ENCODE results near the gene TTLL3. TPM values are rescaled to one million over a fixed set of nuclear protein-coding genes. Genes with fewer than 3 reads are reported as not detected.

TTLL3 gene
- total and polyA plus RNA-seq, 2 of the 13 experiments (the other 11 are each of a cell fraction or from before 2014, with no cell fraction given): 9.5 to 51.2 TPM

DNA sequence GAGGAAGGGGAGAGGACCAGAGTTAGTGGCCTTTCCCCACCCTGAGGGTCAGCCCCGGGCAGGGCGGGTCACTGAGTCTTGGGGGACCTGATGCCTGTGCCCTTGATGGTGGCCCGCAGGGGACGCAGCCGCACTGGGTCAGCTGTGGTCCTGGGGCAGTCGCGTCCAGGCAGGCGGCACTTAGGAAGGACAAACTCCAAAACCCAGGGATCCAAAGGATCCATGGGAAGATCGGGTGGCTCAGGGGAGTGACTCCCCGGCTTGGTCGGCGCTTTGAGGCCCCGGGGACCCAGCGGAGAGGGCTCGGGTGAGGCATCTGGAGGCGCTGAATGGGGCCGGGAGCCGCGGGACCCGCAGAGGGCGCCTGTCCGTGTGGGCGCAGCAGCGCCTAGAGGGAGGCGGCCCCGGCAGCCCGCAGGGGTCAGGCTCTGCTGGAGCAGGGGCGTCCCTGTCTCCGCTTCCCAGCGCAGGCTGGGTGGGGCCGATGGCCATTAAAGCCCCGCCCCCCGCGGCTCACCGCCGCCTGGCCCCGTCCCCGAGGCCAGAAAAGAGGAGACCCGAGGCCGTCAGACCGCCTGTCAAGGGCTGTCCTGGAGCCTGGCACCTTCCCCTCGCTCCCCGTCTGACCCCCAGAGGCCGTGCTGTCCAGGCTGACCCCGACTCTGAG, 52.5 kb downstream of the TTLL3 start (continued):
- TF ChIP-seq, protein P1, sequence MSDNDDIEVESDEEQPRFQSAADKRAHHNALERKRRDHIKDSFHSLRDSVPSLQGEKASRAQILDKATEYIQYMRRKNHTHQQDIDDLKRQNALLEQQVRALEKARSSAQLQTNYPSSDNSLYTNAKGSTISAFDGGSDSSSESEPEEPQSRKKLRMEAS (IDR thresholded peaks at IDR 0.05): peak; percentile 49
- TF ChIP-seq RARG (CRISPR knock-in tag; IDR thresholded peaks at IDR 0.05; ENCODE audit: low read depth): no peak
- no peak for TF ChIP-seq ZBTB26 (CRISPR knock-in tag; IDR thresholded peaks at IDR 0.05; ENCODE audit: borderline replicate concordance)
- TF ChIP-seq SP1 (IDR thresholded peaks at IDR 0.05): no peak
- peak; percentile 25; the same call in 1 of the 2 replicates for TF ChIP-seq SP1 (CRISPR knock-in tag; IDR thresholded peaks at IDR 0.05)
- TF ChIP-seq TRIM22 (IDR thresholded peaks at IDR 0.05): no peak
- TF ChIP-seq PCBP2 (optimal IDR thresholded peaks at IDR 0.05; ENCODE audit: low read depth, low read length, poor library complexity, severe bottlenecking): no peak
- TF ChIP-seq ZNF720 (CRISPR knock-in tag; IDR thresholded peaks at IDR 0.05): no peak
- TF ChIP-seq, protein P2, sequence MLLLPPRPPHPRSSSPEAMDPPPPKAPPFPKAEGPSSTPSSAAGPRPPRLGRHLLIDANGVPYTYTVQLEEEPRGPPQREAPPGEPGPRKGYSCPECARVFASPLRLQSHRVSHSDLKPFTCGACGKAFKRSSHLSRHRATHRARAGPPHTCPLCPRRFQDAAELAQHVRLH (CRISPR knock-in tag; IDR thresholded peaks at IDR 0.05; ENCODE audit: borderline replicate concordance, low read depth): peak; percentile 90
- TF ChIP-seq MYC (CRISPR knock-in tag; IDR thresholded peaks at IDR 0.05; ENCODE audit: borderline replicate concordance): peak; percentile 56; the same call in 1 of the 2 replicates
- TF ChIP-seq ZNF724P (CRISPR knock-in tag; IDR thresholded peaks at IDR 0.05; ENCODE audit: borderline replicate concordance): no peak
- TF ChIP-seq NFKBIZ (CRISPR knock-in tag; IDR thresholded peaks at IDR 0.05): no peak
- no peak for TF ChIP-seq ZNF766 (CRISPR knock-in tag; IDR thresholded peaks at IDR 0.05; ENCODE audit: borderline replicate concordance)
- TF ChIP-seq, protein P3, sequence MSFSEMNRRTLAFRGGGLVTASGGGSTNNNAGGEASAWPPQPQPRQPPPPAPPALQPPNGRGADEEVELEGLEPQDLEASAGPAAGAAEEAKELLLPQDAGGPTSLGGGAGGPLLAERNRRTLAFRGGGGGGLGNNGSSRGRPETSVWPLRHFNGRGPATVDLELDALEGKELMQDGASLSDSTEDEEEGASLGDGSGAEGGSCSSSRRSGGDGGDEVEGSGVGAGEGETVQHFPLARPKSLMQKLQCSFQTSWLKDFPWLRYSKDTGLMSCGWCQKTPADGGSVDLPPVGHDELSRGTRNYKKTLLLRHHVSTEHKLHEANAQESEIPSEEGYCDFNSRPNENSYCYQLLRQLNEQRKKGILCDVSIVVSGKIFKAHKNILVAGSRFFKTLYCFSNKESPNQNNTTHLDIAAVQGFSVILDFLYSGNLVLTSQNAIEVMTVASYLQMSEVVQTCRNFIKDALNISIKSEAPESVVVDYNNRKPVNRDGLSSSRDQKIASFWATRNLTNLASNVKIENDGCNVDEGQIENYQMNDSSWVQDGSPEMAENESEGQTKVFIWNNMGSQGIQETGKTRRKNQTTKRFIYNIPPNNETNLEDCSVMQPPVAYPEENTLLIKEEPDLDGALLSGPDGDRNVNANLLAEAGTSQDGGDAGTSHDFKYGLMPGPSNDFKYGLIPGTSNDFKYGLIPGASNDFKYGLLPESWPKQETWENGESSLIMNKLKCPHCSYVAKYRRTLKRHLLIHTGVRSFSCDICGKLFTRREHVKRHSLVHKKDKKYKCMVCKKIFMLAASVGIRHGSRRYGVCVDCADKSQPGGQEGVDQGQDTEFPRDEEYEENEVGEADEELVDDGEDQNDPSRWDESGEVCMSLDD (CRISPR knock-in tag; IDR thresholded peaks at IDR 0.05; ENCODE audit: borderline replicate concordance): 0 out of 2 replicates have a peak, but pooled peaks have one; percentile 22
- TF ChIP-seq, protein P4, sequence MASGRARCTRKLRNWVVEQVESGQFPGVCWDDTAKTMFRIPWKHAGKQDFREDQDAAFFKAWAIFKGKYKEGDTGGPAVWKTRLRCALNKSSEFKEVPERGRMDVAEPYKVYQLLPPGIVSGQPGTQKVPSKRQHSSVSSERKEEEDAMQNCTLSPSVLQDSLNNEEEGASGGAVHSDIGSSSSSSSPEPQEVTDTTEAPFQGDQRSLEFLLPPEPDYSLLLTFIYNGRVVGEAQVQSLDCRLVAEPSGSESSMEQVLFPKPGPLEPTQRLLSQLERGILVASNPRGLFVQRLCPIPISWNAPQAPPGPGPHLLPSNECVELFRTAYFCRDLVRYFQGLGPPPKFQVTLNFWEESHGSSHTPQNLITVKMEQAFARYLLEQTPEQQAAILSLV (CRISPR knock-in tag; IDR thresholded peaks at IDR 0.05; ENCODE audit: borderline replicate concordance): peak; percentile 58; the same call in 1 of the 2 replicates
- peak; percentile 70 for TF ChIP-seq PHF8 (CRISPR knock-in tag; IDR thresholded peaks at IDR 0.05)
- no peak for TF ChIP-seq USF2 (IDR thresholded peaks at IDR 0.05; ENCODE audit: low read depth, low read length)
- no peak for TF ChIP-seq USF2 (CRISPR knock-in tag; IDR thresholded peaks at IDR 0.05; ENCODE audit: borderline replicate concordance)
- TF ChIP-seq GLMP (CRISPR knock-in tag; IDR thresholded peaks at IDR 0.05; ENCODE audit: borderline replicate concordance): no peak

Data from HepG2 (cell line).